DMS53 treated with DMSO at 0.1 percent for 48 hours (cell line): ENCODE data around the gene HSD17B12.

ENCODE experiments used
- DNase-seq: peaks from one replicate; lab custom pipeline; 2025; ENCODE audit not compliant: unreplicated experiment; lab: John Stamatoyannopoulos, UW

Gene HSD17B12

GRCh38 chr11:43687120-43687791, 6.7 kb downstream of the HSD17B12 start:
- DNase-seq, result no peak

GRCh38 chr11:43688394-43688793, 7.9 kb downstream of the HSD17B12 start:
- DNase-seq, result no peak

- DNase-seq, result no peak
These were observed 8.6 kb downstream of the HSD17B12 start for GRCh38 chr11:43689167-43689566.

GRCh38 chr11:43690929-43691725, 10.6 kb downstream of the HSD17B12 start:
- DNase-seq, result no peak

- DNase-seq, result no peak
These were observed 11.3 kb downstream of the HSD17B12 start for GRCh38 chr11:43691806-43692205.

- DNase-seq, result no peak
These were observed 12.5 kb downstream of the HSD17B12 start for GRCh38 chr11:43693069-43693468.

- DNase-seq, result no peak
These were observed 13.2 kb downstream of the HSD17B12 start for GRCh38 chr11:43693731-43694130.

GRCh38 chr11:43694477-43694876, 13.9 kb downstream of the HSD17B12 start:
- DNase-seq, result no peak

- DNase-seq, result no peak
These were observed 17.1 kb downstream of the HSD17B12 start for GRCh38 chr11:43697679-43698078.

GRCh38 chr11:43699870-43700269, 19.3 kb downstream of the HSD17B12 start:
- no peak for DNase-seq

- DNase-seq, result no peak
These were observed 26.1 kb downstream of the HSD17B12 start for GRCh38 chr11:43706631-43707030.

- no peak for DNase-seq
These were observed 28.2 kb downstream of the HSD17B12 start for GRCh38 chr11:43708776-43709175.

GRCh38 chr11:43709689-43710088, 29.2 kb downstream of the HSD17B12 start:
- DNase-seq, result no peak

- no peak for DNase-seq
These were observed 32.1 kb downstream of the HSD17B12 start for GRCh38 chr11:43712676-43713075.

GRCh38 chr11:43718373-43718772, 37.8 kb downstream of the HSD17B12 start:
- DNase-seq, result no peak

GRCh38 chr11:43723617-43724016, 43.1 kb downstream of the HSD17B12 start:
- DNase-seq, result no peak

- no peak for DNase-seq
These were observed 51.7 kb downstream of the HSD17B12 start for GRCh38 chr11:43732225-43732624.

GRCh38 chr11:43734256-43734655, 53.7 kb downstream of the HSD17B12 start:
- DNase-seq, result no peak

GRCh38 chr11:43735115-43735514, 54.6 kb downstream of the HSD17B12 start:
- no peak for DNase-seq

- no peak for DNase-seq
These were observed 55.4 kb downstream of the HSD17B12 start for GRCh38 chr11:43735961-43736360.

- no peak for DNase-seq
These were observed 56.1 kb downstream of the HSD17B12 start for GRCh38 chr11:43736502-43737200.

GRCh38 chr11:43737201-43737590, 56.7 kb downstream of the HSD17B12 start:
- no peak for DNase-seq
